CD8-positive, alpha-beta memory T cell (primary cell): Measurements from ENCODE around the gene CENPO. TPM values are rescaled to one million over a fixed set of nuclear protein-coding genes. Genes with fewer than 3 reads are reported as not detected.

Experiments
- CTCF ChIA-PET: fragments of 350-600 bp; sonication (Branson Sonifier 250); formaldehyde crosslinking; loops from one replicate; lab custom pipeline; 2021; ENCODE audit warnings: antibody characterized with exemption; lab: Charles Lee
- POLR2A ChIA-PET: fragments of 350-600 bp; sonication (Branson Sonifier 250); formaldehyde crosslinking; loops from one replicate; lab custom pipeline; 2021; ENCODE audit warnings: antibody characterized with exemption; lab: Charles Lee
- DNase-seq, 5 donors: peaks; one replicate each; pipeline versions ENCODE4 v3.0.0 to v3.0.0-alpha.2; 2020 to 2022; ENCODE audit warnings: mixed read lengths in 1 of 5
- H3K27ac ChIP-seq: one replicate; pipeline ENCODE4 v1.7.0; 2013; ENCODE audit warnings: low read depth, mild to moderate bottlenecking, low read length, moderate library complexity
- H3K27me3 ChIP-seq: 2 replicates; pipeline ENCODE4 v1.7.0; 2013; ENCODE audit warnings: low read length, mild to moderate bottlenecking; ENCODE audit not compliant: insufficient read depth, poor library complexity, severe bottlenecking
- H3K36me3 ChIP-seq: 2 replicates; pipeline ENCODE4 v1.7.0; 2013; ENCODE audit warnings: mild to moderate bottlenecking, low read length, moderate library complexity; ENCODE audit not compliant: insufficient read depth
- H3K4me1 ChIP-seq: 2 replicates; pipeline ENCODE4 v1.7.0; 2013; ENCODE audit warnings: mild to moderate bottlenecking, low read length, moderate library complexity; ENCODE audit not compliant: insufficient read depth
- H3K4me3 ChIP-seq: 2 replicates; pipeline ENCODE4 v1.7.0; 2013; ENCODE audit warnings: mild to moderate bottlenecking, low read length
- H3K9me3 ChIP-seq: 2 replicates; pipeline ENCODE4 v1.7.0; 2013; ENCODE audit warnings: mild to moderate bottlenecking, low read length
- H3K27ac Mint-ChIP-seq, 8 donors: one replicate each; pipeline ENCODE4 v1.8.0; 2020 to 2021; ENCODE audit warnings: mixed read lengths in 8 of 8, mild to moderate bottlenecking in 6 of 8, inconsistent platforms in 3 of 8, moderate library complexity in 3 of 8
- H3K27me3 Mint-ChIP-seq, 2 donors: one replicate each; pipeline ENCODE4 v1.8.0; 2020 to 2021; ENCODE audit warnings: mixed read lengths in 2 of 2, mild to moderate bottlenecking in 1 of 2, moderate library complexity in 1 of 2
- H3K36me3 Mint-ChIP-seq, 3 donors: one replicate each; pipeline ENCODE4 v1.8.0; 2020 to 2021; ENCODE audit warnings: mixed read lengths in 3 of 3, inconsistent platforms in 1 of 3, mild to moderate bottlenecking in 1 of 3
- H3K4me1 Mint-ChIP-seq, 3 donors: one replicate each; pipeline ENCODE4 v1.8.0; 2020 to 2021; ENCODE audit warnings: mixed read lengths in 3 of 3, inconsistent platforms in 1 of 3, mild to moderate bottlenecking in 1 of 3
- H3K4me3 Mint-ChIP-seq, 7 donors: one replicate each; pipeline ENCODE4 v1.8.0; 2020 to 2021; ENCODE audit warnings: mixed read lengths in 7 of 7, mild to moderate bottlenecking in 6 of 7, moderate library complexity in 4 of 7, inconsistent platforms in 2 of 7
- H3K9me3 Mint-ChIP-seq, 5 donors: one replicate each; pipeline ENCODE4 v1.8.0; 2020 to 2022; ENCODE audit warnings: mixed read lengths in 5 of 5, mild to moderate bottlenecking in 3 of 5, moderate library complexity in 2 of 5, inconsistent platforms in 1 of 5
- polyA plus RNA-seq: library from polyadenylated mRNA; unstranded; fragments of 300-500 nt; fragmentation: Illumina TruSeq; gene quantifications from one replicate; pipeline ENCODE4 v1.2.3, GENCODE V29; 2021
- total RNA-seq, 2 experiments: library from RNA; stranded (reverse); gene quantifications; one replicate each; pipeline ENCODE4 v1.2.3, GENCODE V29; 2021

CENPO gene
- total and polyA plus RNA-seq, 3 experiments from 2014 or later = 4.2 to 51.7 (median 43.0) TPM

- H3K36me3 ChIP-seq = peaks cover 18% of the 10 kb centered on the region
- no peaks in the 10 kb centered on the region for H3K9me3 ChIP-seq
- Mint-ChIP-seq H3K36me3 (peaks cover 7 to 40% (median 14%) of the 10 kb centered on the region in 3 donors), H3K27ac (no peak overlapping the region), H3K27me3 (no peaks in the 10 kb centered on the region), H3K9me3 (no peaks in the 10 kb centered on the region), H3K4me3 (no peak overlapping the region), H3K4me1 (peaks cover 6 to 18% (median 17%) of the 10 kb centered on the region in 3 donors)
- DNase-seq = no peak
- no peak overlapping the region for H3K4me3 ChIP-seq
- ChIA-PET CTCF (no interaction called here), POLR2A (no interaction called here)
- no peaks in the 10 kb centered on the region for H3K27me3 ChIP-seq
- no peak overlapping the region for H3K27ac ChIP-seq
- no peaks in the 10 kb centered on the region for H3K4me1 ChIP-seq
Measured at GRCh38 chr2:24813691-24814137, 20.5 kb downstream of the CENPO start.

- H3K27ac Mint-ChIP-seq = no peak overlapping the region
- POLR2A ChIA-PET = no interaction called here
Measured at GRCh38 chr2:24814516-24814915, 21.3 kb downstream of the CENPO start.

GRCh38 chr2:24815171-24815570, 21.9 kb downstream of the CENPO start:
- Histone ChIP-seq H3K27ac (no peak overlapping the region), H3K36me3 (peaks cover 18% of the 10 kb centered on the region), H3K9me3 (no peaks in the 10 kb centered on the region), H3K4me1 (no peaks in the 10 kb centered on the region), H3K4me3 (no peak overlapping the region), H3K27me3 (no peaks in the 10 kb centered on the region)
- Mint-ChIP-seq H3K27me3 (no peaks in the 10 kb centered on the region), H3K27ac (peak overlapping the region in 1 of 8 donors; percentile 31), H3K36me3 (peaks cover 7 to 53% (median 16%) of the 10 kb centered on the region in 3 donors), H3K9me3 (no peaks in the 10 kb centered on the region), H3K4me3 (no peak overlapping the region), H3K4me1 (peaks cover 0 to 6% (median 4%) of the 10 kb centered on the region in 3 donors)
- ChIA-PET CTCF (no interaction called here), POLR2A (no interaction called here)
- DNase-seq = no peak

More at GRCh38 chr2:24814516-24814915, 21.3 kb downstream of the CENPO start:
- DNase-seq = no peak
- Histone ChIP-seq H3K4me1 (no peaks in the 10 kb centered on the region), H3K9me3 (no peaks in the 10 kb centered on the region), H3K36me3 (peaks cover 18% of the 10 kb centered on the region), H3K27me3 (no peaks in the 10 kb centered on the region), H3K27ac (no peak overlapping the region), H3K4me3 (no peak overlapping the region)
- Mint-ChIP-seq H3K9me3 (no peaks in the 10 kb centered on the region), H3K36me3 (peaks cover 7 to 47% (median 16%) of the 10 kb centered on the region in 3 donors), H3K4me1 (peaks cover 0 to 10% (median 9%) of the 10 kb centered on the region in 3 donors), H3K27me3 (no peaks in the 10 kb centered on the region), H3K4me3 (no peak overlapping the region)
- CTCF ChIA-PET = no interaction called here

- CTCF ChIA-PET = no interaction called here
- no peak overlapping the region for H3K4me3 Mint-ChIP-seq
- peak overlapping the region in 1 of 8 donors; percentile 19 for H3K27ac Mint-ChIP-seq
- no peak for DNase-seq
- Histone ChIP-seq H3K27me3 (no peaks in the 10 kb centered on the region), H3K4me3 (no peak overlapping the region), H3K9me3 (no peaks in the 10 kb centered on the region), H3K36me3 (peaks cover 18% of the 10 kb centered on the region), H3K4me1 (no peaks in the 10 kb centered on the region), H3K27ac (peak overlapping the region; percentile 26)
- POLR2A ChIA-PET = interaction anchor here (0.7 kb wide), 1 partner anchor 600 kb away, joined by 3 read pairs; no protein-coding TSS in a partner anchor
- H3K4me1 Mint-ChIP-seq = peaks cover 0 to 6% (median 4%) of the 10 kb centered on the region in 3 donors
- no peaks in the 10 kb centered on the region for H3K9me3 Mint-ChIP-seq
- peaks cover 7 to 65% (median 20%) of the 10 kb centered on the region in 3 donors for H3K36me3 Mint-ChIP-seq
- H3K27me3 Mint-ChIP-seq = peaks cover 0 to 1% of the 10 kb centered on the region in 2 donors
Measured at GRCh38 chr2:24816404-24816803, 23.2 kb downstream of the CENPO start.

GRCh38 chr2:24816884-24817283, 23.7 kb downstream of the CENPO start:
- Mint-ChIP-seq H3K9me3 (no peaks in the 10 kb centered on the region), H3K27me3 (peaks cover 0 to 2% of the 10 kb centered on the region in 2 donors), H3K4me1 (peaks cover 0 to 6% (median 4%) of the 10 kb centered on the region in 3 donors), H3K27ac (peak overlapping the region in 1 of 8 donors; percentile 25), H3K36me3 (peaks cover 7 to 70% (median 20%) of the 10 kb centered on the region in 3 donors), H3K4me3 (no peak overlapping the region)
- Histone ChIP-seq H3K36me3 (peaks cover 18% of the 10 kb centered on the region), H3K4me1 (no peaks in the 10 kb centered on the region), H3K27ac (peak overlapping the region; percentile 26), H3K9me3 (no peaks in the 10 kb centered on the region), H3K27me3 (no peaks in the 10 kb centered on the region), H3K4me3 (no peak overlapping the region)
- ChIA-PET POLR2A (no interaction called here), CTCF (no interaction called here)
- no peak for DNase-seq

- H3K4me3 Mint-ChIP-seq = no peak overlapping the region
- H3K9me3 ChIP-seq = no peaks in the 10 kb centered on the region
- H3K27me3 Mint-ChIP-seq = peaks cover 0 to 2% of the 10 kb centered on the region in 2 donors
- H3K4me3 ChIP-seq = no peak overlapping the region
- ChIA-PET POLR2A (no interaction called here), CTCF (interaction anchor here (1.5 to 1.6 kb wide), 2 partner anchors 9 to 409 kb away, joined by 4 read pairs; no protein-coding TSS in a partner anchor)
- peaks cover 0 to 4% (median 0%) of the 10 kb centered on the region in 3 donors for H3K4me1 Mint-ChIP-seq
- H3K36me3 ChIP-seq = peaks cover 18% of the 10 kb centered on the region
- H3K27ac Mint-ChIP-seq = peak overlapping the region in 4 of 8 donors; percentile 1 to 74 (median 32)
- H3K27me3 ChIP-seq = no peaks in the 10 kb centered on the region
- H3K4me1 ChIP-seq = no peaks in the 10 kb centered on the region
- peaks cover 7 to 84% (median 22%) of the 10 kb centered on the region in 3 donors for H3K36me3 Mint-ChIP-seq
- H3K9me3 Mint-ChIP-seq = no peaks in the 10 kb centered on the region
- H3K27ac ChIP-seq = no peak overlapping the region
- no peak for DNase-seq
Measured at GRCh38 chr2:24818721-24819167, 25.5 kb downstream of the CENPO start.

GRCh38 chr2:24819442-24820174, 26.4 kb downstream of the CENPO start:
- no peak overlapping the region for H3K4me3 ChIP-seq
- Mint-ChIP-seq H3K27ac (peak overlapping the region in 3 of 8 donors; percentile 61 to 81 (median 69)), H3K27me3 (peaks cover 0 to 2% of the 10 kb centered on the region in 2 donors), H3K4me3 (no peak overlapping the region), H3K9me3 (no peaks in the 10 kb centered on the region), H3K4me1 (peaks cover 0 to 4% (median 0%) of the 10 kb centered on the region in 3 donors), H3K36me3 (peaks cover 7 to 83% (median 17%) of the 10 kb centered on the region in 3 donors)
- no peak for DNase-seq
- POLR2A ChIA-PET = no interaction called here
- no peak overlapping the region for H3K27ac ChIP-seq
- H3K9me3 ChIP-seq = no peaks in the 10 kb centered on the region
- H3K36me3 ChIP-seq = peaks cover 18% of the 10 kb centered on the region
- no peaks in the 10 kb centered on the region for H3K4me1 ChIP-seq
- CTCF ChIA-PET = interaction anchor here (1.5 to 9.6 kb wide), 3 partner anchors 8 to 410 kb away, joined by 4 to 104 read pairs (median 4); no protein-coding TSS in a partner anchor
- H3K27me3 ChIP-seq = no peaks in the 10 kb centered on the region

- H3K36me3 ChIP-seq = peaks cover 18% of the 10 kb centered on the region
- H3K27me3 ChIP-seq = no peaks in the 10 kb centered on the region
- CTCF ChIA-PET = interaction anchor here (1.5 to 9.6 kb wide), 3 partner anchors 8 to 410 kb away, joined by 4 to 104 read pairs (median 4); no protein-coding TSS in a partner anchor
- no peaks in the 10 kb centered on the region for H3K9me3 ChIP-seq
- no peaks in the 10 kb centered on the region for H3K4me1 ChIP-seq
- H3K4me3 Mint-ChIP-seq = no peak overlapping the region
- peaks cover 7 to 81% (median 16%) of the 10 kb centered on the region in 3 donors for H3K36me3 Mint-ChIP-seq
- H3K4me1 Mint-ChIP-seq = peaks cover 0 to 4% (median 0%) of the 10 kb centered on the region in 3 donors
- POLR2A ChIA-PET = no interaction called here
- no peak for DNase-seq
- no peaks in the 10 kb centered on the region for H3K9me3 Mint-ChIP-seq
- no peak overlapping the region for H3K4me3 ChIP-seq
- H3K27ac ChIP-seq = no peak overlapping the region
- H3K27ac Mint-ChIP-seq = no peak overlapping the region
- peaks cover 0 to 2% of the 10 kb centered on the region in 2 donors for H3K27me3 Mint-ChIP-seq
Measured at GRCh38 chr2:24820175-24820513, 26.9 kb downstream of the CENPO start.
